K562 (cell line): ENCODE results near the gene FKBP7. TPM values are rescaled to one million over a fixed set of nuclear protein-coding genes. Genes with fewer than 3 reads are reported as not detected.

Experiments
- ATAC-seq: fragments of 200-7000 bp; cut with Tn5 transposase; 3 replicates; pipeline ENCODE4 v1.9.1; 2020; ENCODE audit warnings: moderate library complexity
- BruUV-seq: library from RNA; stranded (reverse); fragments of 400-500 nt; replicated peaks from 2 replicates; lab custom pipeline; 2021; lab: Mats Ljungman, UMichigan
- CTCF ChIA-PET: fragments of 300-600 bp; formaldehyde crosslinking; extraction: SDS; loops from one replicate; lab custom pipeline; 2021; ENCODE audit warnings: low intra/inter-chr PET ratio; lab: Yijun Ruan, JAX
- POLR2A ChIA-PET: fragments of 300-600, 350-650 bp; sonication (Branson Sonifier 250); formaldehyde crosslinking; extraction: SDS; loops from one replicate; lab custom pipeline; 2021; ENCODE audit warnings: antibody characterized with exemption, inconsistent platforms; lab: Yijun Ruan, JAX
- DNase-seq, 4 experiments: peaks; one replicate each; pipeline versions ENCODE4 v3.0.0 to v3.0.0-alpha.2; 2011 to 2018; ENCODE audit warnings: low spot score in 3 of 4, mixed read lengths in 3 of 4; ENCODE audit errors: extremely low read depth in 1 of 4
- FAIRE-seq: peaks from 2 replicates; lab custom pipeline; 2011; peaks lifted over from hg19 to GRCh38; lab: Jason Lieb, UNC
- H2AFZ ChIP-seq: 2 replicates; pipeline ENCODE4 v1.6.0; 2011; ENCODE audit warnings: low read depth, low read length, control low read depth, inconsistent platforms
- H3K27ac ChIP-seq: fragments of 200-600 bp; 3 replicates; pipeline ENCODE4 v1.8.0; 2011; ENCODE audit warnings: low read depth, mild to moderate bottlenecking, control low read depth, inconsistent platforms, low read length, moderate library complexity, mixed read lengths; ENCODE audit errors: extremely low read depth
- H3K27me3 ChIP-seq, 2 experiments: fragments of 300-600 bp in 1 of 2; 2 replicates in 1 of 2; 3 replicates in 1 of 2; pipeline versions ENCODE4 v1.6.0 to v1.8.0; 2011; ENCODE audit warnings: inconsistent platforms in 2 of 2, low read length in 2 of 2, mild to moderate bottlenecking in 1 of 2, mixed read lengths in 1 of 2, moderate library complexity in 1 of 2; ENCODE audit not compliant: control insufficient read depth in 2 of 2, insufficient read depth in 2 of 2
- H3K36me3 ChIP-seq: fragments of 300-600 bp; 3 replicates; pipeline ENCODE4 v1.8.0; 2011; ENCODE audit warnings: mild to moderate bottlenecking, low read length, inconsistent platforms; ENCODE audit not compliant: control insufficient read depth, insufficient read depth
- H3K4me1 ChIP-seq, 2 experiments: fragments of 200-600 bp in 1 of 2; replicated peaks in 1 of 2; 2 replicates in 1 of 2; 3 replicates in 1 of 2; pipeline versions ENCODE4 v1.5.1 to v1.8.0; 2011; ENCODE audit warnings: inconsistent platforms in 2 of 2, low read length in 2 of 2, mild to moderate bottlenecking in 1 of 2, mixed read lengths in 1 of 2, moderate library complexity in 1 of 2; ENCODE audit not compliant: control insufficient read depth in 2 of 2, insufficient read depth in 2 of 2
- H3K4me2 ChIP-seq: 2 replicates; pipeline ENCODE4 v1.6.1; 2011; ENCODE audit warnings: low read length, control low read depth, inconsistent platforms, mixed read lengths; ENCODE audit not compliant: insufficient read depth
- H3K4me3 ChIP-seq: fragments of 200-600 bp; sonication (generic), shearing (Covaris generic); 2 replicates; pipeline ENCODE4 v1.5.1; 2016; ENCODE audit warnings: control low read depth, inconsistent platforms
- H3K79me2 ChIP-seq: fragments of 200-600 bp; 3 replicates; pipeline ENCODE4 v1.8.0; 2011; ENCODE audit warnings: low read length, inconsistent platforms; ENCODE audit not compliant: control insufficient read depth, insufficient read depth
- H3K9ac ChIP-seq, 2 experiments: 2 replicates each; pipeline versions ENCODE4 v1.6.0 to v1.6.1; 2011; ENCODE audit warnings: low read depth in 2 of 2, low read length in 2 of 2, control low read depth in 1 of 2, inconsistent platforms in 1 of 2, mild to moderate bottlenecking in 1 of 2, mixed read lengths in 1 of 2; ENCODE audit not compliant: insufficient read depth in 1 of 2
- H3K9me1 ChIP-seq: one replicate; pipeline ENCODE4 v1.6.0; 2011; ENCODE audit warnings: inconsistent platforms, mild to moderate bottlenecking, low read length, moderate library complexity; ENCODE audit not compliant: control insufficient read depth, insufficient read depth
- H3K9me3 ChIP-seq: replicated peaks from 2 replicates; pipeline ENCODE4 v1.5.1; 2011; ENCODE audit warnings: low read depth, low read length, inconsistent platforms; ENCODE audit not compliant: control insufficient read depth, insufficient read depth
- H4K20me1 ChIP-seq: replicated peaks from 2 replicates; pipeline ENCODE4 v1.6.1; 2011; ENCODE audit warnings: low read length, inconsistent platforms, mixed read lengths; ENCODE audit not compliant: control insufficient read depth, insufficient read depth
- NONO ChIP-seq, 2 experiments: fragments of 200-400 bp in 1 of 2; fragments of 450-650 bp in 1 of 2; formaldehyde crosslinking in 1 of 2; IDR thresholded peaks; 2 replicates each; pipeline ENCODE4 v1.6.1; 2017; ENCODE audit warnings: low read depth in 2 of 2, mild to moderate bottlenecking in 2 of 2, moderate library complexity in 2 of 2, low read length in 1 of 2
- PBX2 ChIP-seq, 2 experiments: IDR thresholded peaks in 1 of 2; conservative IDR thresholded peaks in 1 of 2; 2 replicates each; pipeline ENCODE4 v1.6.1; 2016; ENCODE audit warnings: low read depth in 2 of 2, mild to moderate bottlenecking in 1 of 2, missing compliant biosample characterization in 1 of 2, missing genetic modification characterization in 1 of 2, moderate library complexity in 1 of 2
- POU5F1 ChIP-seq: fragments of 150-350 bp; IDR thresholded peaks from 2 replicates; pipeline ENCODE4 v1.6.1; 2014; ENCODE audit warnings: borderline replicate concordance, low read length, low read depth, mild to moderate bottlenecking; ENCODE audit not compliant: partially characterized antibody
- PRDM10 ChIP-seq: fragments of 450-650 bp; IDR thresholded peaks from 2 replicates; pipeline ENCODE4 v1.6.1; 2018; ENCODE audit not compliant: partially characterized antibody
- ZNF589 ChIP-seq: fragments of 200-800 bp; sonication (Bioruptor generic); IDR thresholded peaks from 2 replicates; pipeline ENCODE4 v1.6.1; 2016; ENCODE audit warnings: low read depth, missing genetic modification characterization, missing compliant biosample characterization
- ZNF592 ChIP-seq: fragments of 450-650 bp; IDR thresholded peaks from 2 replicates; pipeline ENCODE4 v1.6.1; 2017; ENCODE audit warnings: antibody characterized with exemption, mild to moderate bottlenecking
- WGBS: fragments of 100-300 bp; shearing (Covaris generic); methylation state at CpG from one replicate; pipeline ENCODE4 v1.1.6; 2016; ENCODE audit warnings: low coverage, mixed read lengths; ENCODE audit not compliant: insufficient coverage; ENCODE audit errors: missing lambda C conversion rate; 5-methylcytosine and 5-hydroxymethylcytosine counted together
- in situ Hi-C: fragments of 300-500 bp; cut with MboI; formaldehyde crosslinking; loops from 4 replicates; pipeline ENCODE4 v1.15.0; 2018; ENCODE audit warnings: inconsistent platforms, mixed read lengths
- intact Hi-C: fragments of 100-400 bp; cut with micrococcal nuclease; formaldehyde crosslinking; loops from 2 replicates; pipeline ENCODE4 v1.14.2; 2022
- polyA plus RNA-seq, 8 experiments: library from polyadenylated mRNA; depleted of rRNA in 4 of 8; stranded (reverse) in 5 of 8; unstranded in 3 of 8; fragments of >200 nt; fragmentation: Nextera tagmentation in 2 of 8; fragmentation: Illumina TruSeq in 1 of 8; extraction: Ambion mirVana in 2 of 8; extraction: Trizol in 1 of 8; gene quantifications; 2 replicates each; pipeline versions ENCODE4 v1.2.1 to v1.2.3, GENCODE V29; 2011 to 2014; ENCODE audit warnings: inconsistent platforms in 1 of 8, missing spikeins in 1 of 8
- total RNA-seq, 7 experiments: library from RNA; depleted of rRNA in 6 of 7; stranded (reverse); fragments of >200 nt in 6 of 7; fragmentation: Illumina TruSeq in 2 of 7; extraction: Trizol in 2 of 7; gene quantifications; 2 replicates each; pipeline versions ENCODE4 v1.2.1 to v1.2.3, GENCODE V29; 2011 to 2021; ENCODE audit warnings: low replicate concordance in 1 of 7

Gene FKBP7
- total and polyA plus RNA-seq, 9 of the 15 experiments (the other 6 are each of a cell fraction or from before 2014, with no cell fraction given) = 6.1 to 23.2 (median 19.0) TPM

- TF ChIP-seq PRDM10 = peak; percentile 39
Measured at GRCh38 chr2:178479758-178480226, 1.4 kb upstream of the FKBP7 start (continued).

GRCh38 chr2:178479275-178479616, 846 bp upstream of the FKBP7 start:
- DNase-seq (peak in 1 of 4 experiments; percentile 16), FAIRE-seq (no peak), ATAC-seq (no peak)
- H3K9me3 ChIP-seq = no peaks in the 10 kb centered on the region
- H4K20me1 ChIP-seq = no peaks in the 10 kb centered on the region
- in situ Hi-C loops (no loop called here), intact Hi-C loops (loop anchor here (1.0 to 10.0 kb wide), 8 partner anchors 28 to 1526 kb away; partner anchors contain the start of genes CWC22, PJVK, PRKRA and RBM45)
- peaks cover 23 to 29% of the 10 kb centered on the region in 2 experiments for H3K4me1 ChIP-seq
- no TSS peak for BruUV-seq
- ChIA-PET POLR2A (no interaction called here), CTCF (no interaction called here)
- H3K27me3 ChIP-seq = no peaks in the 10 kb centered on the region
- no peaks in the 10 kb centered on the region for H3K9me1 ChIP-seq
- peaks cover 48% of the 10 kb centered on the region for H3K79me2 ChIP-seq
- H2AFZ ChIP-seq = peak overlapping the region; percentile 98
- H3K9ac ChIP-seq = peak overlapping the region in 1 of 2 experiments; percentile 75; a peak in 1 of 4 replicates
- H3K4me3 ChIP-seq = no peak overlapping the region
- 0 out of 3 replicates have a peak overlapping the region, but pooled peaks have one; percentile 63 for H3K27ac ChIP-seq
- H3K36me3 ChIP-seq = no peaks in the 10 kb centered on the region
- peak overlapping the region; percentile 95 for H3K4me2 ChIP-seq
- 32% methylated on average over 4 of the region's 4 CpGs for WGBS
- peak; percentile 2 for TF ChIP-seq POU5F1
- TF ChIP-seq NONO (IDR thresholded peaks at IDR 0.05; ENCODE audit: low read depth in 2 of 2, low read length in 1 of 2) = no peak
- peak; percentile 10; the same call in 1 of the 2 replicates for TF ChIP-seq ZNF589 (CRISPR knock-in tag)
- TF ChIP-seq PBX2 (CRISPR knock-in tag; IDR thresholded peaks at IDR 0.05; ENCODE audit: low read depth) = no peak
- 0 out of 2 replicates have a peak, but pooled peaks have one; percentile 8 for TF ChIP-seq PBX2 (tag; conservative IDR thresholded peaks at IDR 0.05; ENCODE audit: low read depth)
- 0 out of 2 replicates have a peak, but pooled peaks have one; percentile 18 for TF ChIP-seq ZNF592
